SK-N-SH (cell line): ENCODE results near the gene MACROH2A2. TPM values are rescaled to one million over a fixed set of nuclear protein-coding genes. Genes with fewer than 3 reads are reported as not detected.

Experiments
- CTCF ChIA-PET: fragments of 300-600, 350-600 bp; formaldehyde crosslinking; extraction: SDS; loops from one replicate; lab custom pipeline; 2021; lab: Yijun Ruan, JAX
- POLR2A ChIA-PET: fragments of 350-600 bp; sonication (Branson Sonifier 250); formaldehyde crosslinking; extraction: SDS; loops from one replicate; lab custom pipeline; 2020; ENCODE audit warnings: antibody characterized with exemption, inconsistent platforms; lab: Yijun Ruan, JAX
- DNase-seq: peaks from one replicate; pipeline ENCODE4 v3.0.0; 2012
- H2AFZ ChIP-seq: fragments of 200-600 bp; sonication (generic); 2 replicates; pipeline ENCODE4 v1.8.1; 2016; ENCODE audit warnings: antibody characterized with exemption, mild to moderate bottlenecking, low read depth
- H3F3A ChIP-seq: fragments of 200-600 bp; sonication (generic); replicated peaks from 2 replicates; pipeline ENCODE3; 2016; ENCODE audit warnings: antibody characterized with exemption, mild to moderate bottlenecking; ENCODE audit not compliant: insufficient read depth
- H3K27ac ChIP-seq, 2 experiments: fragments of 200-500 bp in 1 of 2; fragments of 200-600 bp in 1 of 2; sonication (Bioruptor generic) in 1 of 2; sonication (generic), shearing (Covaris generic) in 1 of 2; 2 replicates each; pipeline versions ENCODE4 v1.5.1 to v1.6.1; 2014 to 2016; ENCODE audit warnings: low read depth in 2 of 2, inconsistent platforms in 1 of 2, low read length in 1 of 2, mild to moderate bottlenecking in 1 of 2, mixed read lengths in 1 of 2
- H3K27me3 ChIP-seq: fragments of 200-600 bp; sonication (generic), shearing (Covaris generic); 2 replicates; pipeline ENCODE4 v1.6.1; 2016; ENCODE audit warnings: mixed run types; ENCODE audit not compliant: insufficient read depth
- H3K36me3 ChIP-seq, 2 experiments: fragments of 200-500 bp in 1 of 2; fragments of 200-600 bp in 1 of 2; sonication (Bioruptor generic) in 1 of 2; sonication (generic) in 1 of 2; replicated peaks in 1 of 2; 2 replicates each; pipeline versions ENCODE3 to v1.5.1; 2014 to 2016; ENCODE audit warnings: low read length in 1 of 2, mild to moderate bottlenecking in 1 of 2; ENCODE audit not compliant: insufficient read depth in 2 of 2, control insufficient read depth in 1 of 2
- H3K4me1 ChIP-seq, 2 experiments: fragments of 200-500 bp in 1 of 2; fragments of 200-600 bp in 1 of 2; sonication (Bioruptor generic) in 1 of 2; sonication (generic), shearing (Covaris generic) in 1 of 2; 2 replicates each; pipeline versions ENCODE4 v1.5.1 to v1.6.1; 2014 to 2016; ENCODE audit warnings: low read depth in 1 of 2, low read length in 1 of 2, mixed run types in 1 of 2; ENCODE audit not compliant: insufficient read depth in 2 of 2, control insufficient read depth in 1 of 2
- H3K4me2 ChIP-seq: fragments of 200-600 bp; sonication (generic), shearing (Covaris generic); 2 replicates; pipeline ENCODE4 v1.6.1; 2017; ENCODE audit warnings: mixed run types
- H3K4me3 ChIP-seq, 2 experiments: fragments of 200-500 bp in 1 of 2; fragments of 200-600 bp in 1 of 2; sonication (Bioruptor generic) in 1 of 2; sonication (generic), shearing (Covaris generic) in 1 of 2; 2 replicates each; pipeline versions ENCODE4 v1.5.1 to v1.8.1; 2014 to 2016; ENCODE audit warnings: low read depth in 2 of 2, inconsistent platforms in 1 of 2, low read length in 1 of 2, mild to moderate bottlenecking in 1 of 2, mixed read lengths in 1 of 2, moderate library complexity in 1 of 2
- H3K79me2 ChIP-seq: fragments of 200-600 bp; sonication (generic); 2 replicates; pipeline ENCODE4 v1.8.1; 2017; ENCODE audit warnings: mild to moderate bottlenecking; ENCODE audit not compliant: insufficient read depth
- H3K9ac ChIP-seq: fragments of 200-600 bp; sonication (generic); 2 replicates; pipeline ENCODE4 v1.6.1; 2017; ENCODE audit warnings: mixed run types
- H3K9me2 ChIP-seq: fragments of 200-600 bp; sonication (generic); 2 replicates; pipeline ENCODE4 v1.6.1; 2017; ENCODE audit warnings: mixed run types
- H3K9me3 ChIP-seq: fragments of 200-600 bp; sonication (generic); 2 replicates; pipeline ENCODE4 v1.6.1; 2017; ENCODE audit warnings: mixed run types, mild to moderate bottlenecking, moderate library complexity
- H4K20me1 ChIP-seq: fragments of 200-600 bp; sonication (generic); 2 replicates; pipeline ENCODE4 v1.6.1; 2017; ENCODE audit warnings: mild to moderate bottlenecking, mixed run types; ENCODE audit not compliant: insufficient read depth
- ELF1 ChIP-seq: IDR thresholded peaks from 2 replicates; pipeline ENCODE4 v1.4.0; 2012
- EZH2phosphoT487 ChIP-seq: fragments of 200-600 bp; sonication (generic); IDR thresholded peaks from 2 replicates; pipeline ENCODE4 v1.6.1; 2017; ENCODE audit warnings: low read depth, mixed run types, mild to moderate bottlenecking, antibody characterized with exemption, moderate library complexity, borderline replicate concordance
- FOXJ3 ChIP-seq: sonication (generic); formaldehyde crosslinking; IDR thresholded peaks from 2 replicates; pipeline ENCODE4 v1.5.1; 2020; ENCODE audit warnings: mild to moderate bottlenecking, missing genetic modification reagents
- GABPA ChIP-seq: IDR thresholded peaks from 2 replicates; pipeline ENCODE4 v1.4.0; 2012; ENCODE audit warnings: low read depth, mild to moderate bottlenecking
- GATA2 ChIP-seq: sonication (generic); formaldehyde crosslinking; IDR thresholded peaks from 2 replicates; pipeline ENCODE4 v1.5.0; 2020; ENCODE audit warnings: mild to moderate bottlenecking, missing genetic modification reagents
- IRF3 ChIP-seq: fragments of 150-350 bp; IDR thresholded peaks from 2 replicates; pipeline ENCODE4 v1.6.1; 2016; ENCODE audit warnings: mild to moderate bottlenecking, low read depth, low read length
- MEF2A ChIP-seq: IDR thresholded peaks from 2 replicates; pipeline ENCODE4 v1.4.0; 2012; ENCODE audit warnings: low read depth, borderline replicate concordance
- NFIC ChIP-seq: IDR thresholded peaks from 2 replicates; pipeline ENCODE4 v1.4.0; 2012; ENCODE audit warnings: borderline replicate concordance
- RFX5 ChIP-seq: IDR thresholded peaks from 2 replicates; pipeline ENCODE4 v1.6.1; 2012; ENCODE audit warnings: mild to moderate bottlenecking, improper control_type of control experiment, low read length
- RXRA ChIP-seq: IDR thresholded peaks from 2 replicates; pipeline ENCODE4 v1.4.0; 2012; ENCODE audit warnings: low read depth, mild to moderate bottlenecking, borderline replicate concordance
- SIN3A ChIP-seq: IDR thresholded peaks from 2 replicates; pipeline ENCODE4 v1.6.1; 2012; ENCODE audit warnings: low read depth, mild to moderate bottlenecking, low read length, moderate library complexity, borderline replicate concordance
- TAF1 ChIP-seq: IDR thresholded peaks from 2 replicates; pipeline ENCODE4 v1.6.1; 2012; ENCODE audit warnings: low read depth, mild to moderate bottlenecking, low read length, moderate library complexity, borderline replicate concordance
- TCF12 ChIP-seq: IDR thresholded peaks from 2 replicates; pipeline ENCODE4 v1.4.0; 2012
- TEAD4 ChIP-seq: IDR thresholded peaks from 2 replicates; pipeline ENCODE4 v1.4.0; 2012; ENCODE audit warnings: mild to moderate bottlenecking, borderline replicate concordance; ENCODE audit not compliant: insufficient read depth
- WGBS: methylation state at CpG from one replicate; pipeline ENCODE4 v1.1.6; 2017; ENCODE audit warnings: low lambda C conversion rate; 5-methylcytosine and 5-hydroxymethylcytosine counted together
- polyA plus RNA-seq, 3 experiments: library from polyadenylated mRNA; depleted of rRNA; stranded (reverse); fragments of >200 nt; gene quantifications; 2 replicates each; pipeline ENCODE4 v1.2.3, GENCODE V29; 2012
- TF ChIP-seq, protein P1 (sequence below): IDR thresholded peaks from 2 replicates; pipeline ENCODE4 v1.4.0; 2012; ENCODE audit warnings: low read depth
- TF ChIP-seq, protein P2 (sequence below): IDR thresholded peaks from 2 replicates; pipeline ENCODE4; 2012

MACROH2A2 gene
- polyA plus RNA-seq, 1 of the 3 experiments (the other 2 are of a cell fraction): 28.9 TPM

DNA sequence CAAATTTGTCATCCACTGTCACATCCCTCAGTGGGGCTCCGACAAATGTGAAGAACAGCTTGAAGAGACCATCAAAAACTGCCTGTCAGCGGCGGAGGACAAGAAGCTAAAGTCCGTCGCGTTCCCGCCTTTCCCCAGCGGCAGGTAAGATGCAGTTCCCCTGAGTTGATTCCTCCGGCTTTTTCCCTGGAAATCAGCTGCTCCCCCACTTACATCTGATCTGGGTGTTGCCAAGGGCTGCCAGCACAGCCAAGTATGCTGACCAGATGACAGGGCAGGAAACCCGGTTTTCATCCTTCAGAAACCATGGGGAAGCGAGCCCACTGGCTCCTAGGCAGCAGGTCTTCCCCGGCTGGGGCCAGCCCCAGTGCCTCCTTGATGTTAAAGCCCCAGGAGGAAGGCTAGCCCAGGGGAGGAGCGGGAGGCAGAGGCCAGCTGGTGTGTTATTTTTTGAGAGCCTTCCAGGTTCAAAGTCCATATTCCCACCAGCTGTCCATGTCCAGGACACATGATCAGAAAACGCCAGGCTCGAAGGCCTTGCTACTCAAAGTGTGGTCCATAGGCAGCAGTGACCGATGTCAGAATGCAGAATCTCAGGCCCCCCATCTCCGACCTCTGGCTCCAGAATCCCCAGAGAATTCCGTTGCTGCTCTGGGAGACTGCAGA is 56.6 kb downstream of the MACROH2A2 start:
- Histone ChIP-seq H3K4me3 (no peak overlapping the region), H3K9me3 (no peaks in the 10 kb centered on the region), H3K9ac (no peak overlapping the region), H3K27me3 (no peaks in the 10 kb centered on the region), H3K9me2 (no peaks in the 10 kb centered on the region), H3K27ac (no peak overlapping the region), H3K4me2 (no peak overlapping the region), H2AFZ (no peak overlapping the region), H4K20me1 (no peaks in the 10 kb centered on the region), H3K79me2 (no peaks in the 10 kb centered on the region), H3K4me1 (no peaks in the 10 kb centered on the region; a peak in 1 of 4 replicates), H3K36me3 (peaks cover 10 to 43% of the 10 kb centered on the region in 2 experiments), H3F3A (no peaks in the 10 kb centered on the region)
- ChIA-PET POLR2A (no interaction called here), CTCF (interaction anchor here (1.2 to 1.8 kb wide), 4 partner anchors 10 to 25 kb away, joined by 3 to 5 read pairs (median 4); no protein-coding TSS in a partner anchor)
- 96% methylated on average over 14 of the region's 18 CpGs for WGBS
- TF ChIP-seq, protein P1, sequence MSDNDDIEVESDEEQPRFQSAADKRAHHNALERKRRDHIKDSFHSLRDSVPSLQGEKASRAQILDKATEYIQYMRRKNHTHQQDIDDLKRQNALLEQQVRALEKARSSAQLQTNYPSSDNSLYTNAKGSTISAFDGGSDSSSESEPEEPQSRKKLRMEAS: no peak
- TF ChIP-seq RFX5 (no peak), FOXJ3 (CRISPR knock-in tag) (no peak), MEF2A (no peak), GABPA (no peak), ELF1 (no peak), RXRA (no peak), TAF1 (no peak), SIN3A (no peak), EZH2phosphoT487 (no peak), TCF12 (no peak)
- TF ChIP-seq, protein P2, sequence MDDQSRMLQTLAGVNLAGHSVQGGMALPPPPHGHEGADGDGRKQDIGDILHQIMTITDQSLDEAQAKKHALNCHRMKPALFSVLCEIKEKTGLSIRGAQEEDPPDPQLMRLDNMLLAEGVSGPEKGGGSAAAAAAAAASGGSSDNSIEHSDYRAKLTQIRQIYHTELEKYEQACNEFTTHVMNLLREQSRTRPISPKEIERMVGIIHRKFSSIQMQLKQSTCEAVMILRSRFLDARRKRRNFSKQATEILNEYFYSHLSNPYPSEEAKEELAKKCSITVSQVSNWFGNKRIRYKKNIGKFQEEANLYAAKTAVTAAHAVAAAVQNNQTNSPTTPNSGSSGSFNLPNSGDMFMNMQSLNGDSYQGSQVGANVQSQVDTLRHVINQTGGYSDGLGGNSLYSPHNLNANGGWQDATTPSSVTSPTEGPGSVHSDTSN: no peak
- no peak for DNase-seq

- Histone ChIP-seq H3K9me2 (no peaks in the 10 kb centered on the region), H3K79me2 (no peaks in the 10 kb centered on the region), H4K20me1 (no peaks in the 10 kb centered on the region), H3F3A (no peaks in the 10 kb centered on the region), H2AFZ (no peak overlapping the region), H3K4me2 (no peak overlapping the region), H3K4me1 (no peaks in the 10 kb centered on the region; a peak in 1 of 4 replicates), H3K9ac (no peak overlapping the region), H3K27ac (no peak overlapping the region), H3K4me3 (no peak overlapping the region), H3K9me3 (no peaks in the 10 kb centered on the region), H3K36me3 (peaks cover 10 to 46% of the 10 kb centered on the region in 2 experiments), H3K27me3 (no peaks in the 10 kb centered on the region)
- TF ChIP-seq MEF2A: no peak
- TF ChIP-seq GABPA: no peak
- TF ChIP-seq NFIC: no peak
- TF ChIP-seq IRF3: no peak
- TF ChIP-seq TEAD4: no peak
- no peak for TF ChIP-seq GATA2 (CRISPR knock-in tag)
- WGBS: 97% methylated on average over 22 of the region's 22 CpGs
- POLR2A ChIA-PET: no interaction called here
- DNase-seq: no peak
- CTCF ChIA-PET: no interaction called here
These were observed 58.9 kb downstream of the MACROH2A2 start for GRCh38 chr10:70111496-70111895.
